Activated CD4-positive, alpha-beta T cell treated with anti-CD3 and anti-CD28 coated beads, Interleukin-2, amount 50 U/mL, for 16 hours (primary cell): ENCODE measurements around the gene SHMT2.

Experiments used
- DNase-seq: peaks from one replicate; pipeline ENCODE4 v3.0.0-alpha.2; 2020

The SHMT2 gene

DNA sequence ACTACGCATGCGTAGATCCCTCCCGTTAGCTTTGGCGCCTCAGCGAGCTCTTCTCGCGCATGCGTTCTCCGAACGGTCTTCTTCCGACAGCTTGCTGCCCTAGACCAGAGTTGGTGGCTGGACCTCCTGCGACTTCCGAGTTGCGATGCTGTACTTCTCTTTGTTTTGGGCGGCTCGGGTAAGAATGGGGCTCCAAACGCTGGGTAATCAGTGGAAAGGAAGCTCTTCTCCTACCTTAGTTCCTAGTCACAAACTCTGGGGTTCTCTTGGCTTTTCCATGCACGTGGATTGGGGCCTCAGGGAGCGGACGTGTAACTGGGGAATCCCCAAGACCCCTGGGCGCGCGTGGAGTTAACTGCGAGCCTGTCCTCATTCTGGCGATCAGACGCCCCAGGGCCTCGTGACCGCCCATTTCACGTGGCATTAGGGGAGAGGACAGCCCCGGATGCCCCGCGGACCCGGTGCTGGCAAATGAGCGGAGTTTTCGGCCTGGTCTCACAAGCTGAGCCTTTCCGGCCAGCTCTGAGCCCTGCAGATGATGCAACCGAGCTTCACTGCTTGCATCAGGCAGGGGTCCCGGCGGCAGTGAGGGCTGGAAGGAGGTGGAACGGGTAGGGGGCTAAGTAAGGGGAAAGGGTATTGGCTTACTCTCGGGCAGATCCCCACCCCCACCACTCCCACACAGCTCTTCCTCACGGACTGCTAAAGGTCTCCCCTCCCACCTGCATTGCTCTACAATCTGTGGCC is at the start of gene SHMT2:
TSS of gene SHMT2 (plus strand) at position 78 of the 747 bp plus-strand sequence. CDS start at position 146, 68 bp downstream.
- DNase-seq: peak; percentile 97

DNA sequence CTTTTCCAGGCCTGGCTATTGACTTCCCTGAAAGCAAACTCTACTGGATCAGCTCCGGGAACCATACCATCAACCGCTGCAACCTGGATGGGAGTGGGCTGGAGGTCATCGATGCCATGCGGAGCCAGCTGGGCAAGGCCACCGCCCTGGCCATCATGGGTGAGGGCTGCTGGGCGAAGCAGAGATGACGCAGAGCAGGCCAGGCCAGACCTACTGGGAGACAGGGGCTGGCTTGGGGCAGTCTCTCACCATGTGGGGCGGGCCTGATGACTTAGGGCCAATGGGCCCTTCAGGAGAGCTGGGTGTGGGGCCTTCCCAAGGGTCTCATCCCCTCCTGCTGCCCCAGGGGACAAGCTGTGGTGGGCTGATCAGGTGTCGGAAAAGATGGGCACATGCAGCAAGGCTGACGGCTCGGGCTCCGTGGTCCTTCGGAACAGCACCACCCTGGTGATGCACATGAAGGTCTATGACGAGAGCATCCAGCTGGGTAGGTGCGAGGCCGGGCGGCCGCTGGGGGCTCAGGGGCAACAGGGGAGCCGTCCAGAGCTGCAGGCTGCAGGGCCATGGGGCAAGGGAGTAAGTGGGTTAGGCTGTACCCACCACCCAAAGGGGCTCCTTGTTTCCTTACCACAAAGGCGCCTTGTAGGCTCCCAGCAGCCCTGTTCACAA is 49.1 kb upstream of the SHMT2 start:
- DNase-seq: no peak

DNA sequence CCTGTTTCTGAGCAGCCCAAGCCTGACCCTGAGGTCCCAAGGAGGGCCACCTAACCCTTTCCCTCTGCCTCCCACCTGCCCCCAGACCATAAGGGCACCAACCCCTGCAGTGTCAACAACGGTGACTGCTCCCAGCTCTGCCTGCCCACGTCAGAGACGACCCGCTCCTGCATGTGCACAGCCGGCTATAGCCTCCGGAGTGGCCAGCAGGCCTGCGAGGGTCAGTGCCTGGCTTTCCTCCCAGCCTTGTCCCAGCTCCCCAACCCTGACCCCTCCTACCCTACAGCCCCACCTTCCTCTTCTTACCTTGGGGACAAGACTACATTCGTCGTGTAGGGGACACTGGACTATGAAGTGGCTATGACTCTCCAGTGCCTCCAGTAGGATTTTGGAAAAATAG is 48.4 kb upstream of the SHMT2 start:
- no peak for DNase-seq

DNA sequence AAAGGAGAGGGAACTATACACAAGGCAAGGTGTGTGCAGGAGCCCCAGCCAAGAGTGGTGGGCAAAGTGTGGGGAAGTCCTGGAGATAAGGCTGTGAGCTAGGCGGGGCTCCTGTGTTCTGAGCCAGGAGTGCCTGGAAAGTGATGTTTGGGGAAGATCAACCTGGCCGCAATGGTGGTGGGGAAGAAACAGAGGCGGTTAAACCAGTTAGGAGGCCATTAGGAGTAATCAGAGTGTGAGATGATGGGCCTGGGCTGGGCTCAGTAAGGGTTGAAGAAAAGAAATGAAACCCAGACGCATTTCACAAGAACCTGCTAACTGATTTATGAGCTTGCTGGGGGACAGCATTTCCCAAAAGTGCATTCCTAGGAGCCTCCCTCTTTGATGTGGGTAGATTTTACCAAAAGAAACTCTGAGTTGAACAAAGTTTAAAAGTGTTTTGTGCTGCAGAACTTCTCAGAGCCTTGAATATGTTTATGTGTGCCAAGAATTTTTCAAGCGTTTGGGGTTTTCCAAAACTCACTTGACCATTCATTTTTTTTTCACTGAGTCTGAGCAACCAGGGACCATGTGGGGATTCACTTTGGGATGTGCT is 47.9 kb upstream of the SHMT2 start:
- DNase-seq: no peak

DNA sequence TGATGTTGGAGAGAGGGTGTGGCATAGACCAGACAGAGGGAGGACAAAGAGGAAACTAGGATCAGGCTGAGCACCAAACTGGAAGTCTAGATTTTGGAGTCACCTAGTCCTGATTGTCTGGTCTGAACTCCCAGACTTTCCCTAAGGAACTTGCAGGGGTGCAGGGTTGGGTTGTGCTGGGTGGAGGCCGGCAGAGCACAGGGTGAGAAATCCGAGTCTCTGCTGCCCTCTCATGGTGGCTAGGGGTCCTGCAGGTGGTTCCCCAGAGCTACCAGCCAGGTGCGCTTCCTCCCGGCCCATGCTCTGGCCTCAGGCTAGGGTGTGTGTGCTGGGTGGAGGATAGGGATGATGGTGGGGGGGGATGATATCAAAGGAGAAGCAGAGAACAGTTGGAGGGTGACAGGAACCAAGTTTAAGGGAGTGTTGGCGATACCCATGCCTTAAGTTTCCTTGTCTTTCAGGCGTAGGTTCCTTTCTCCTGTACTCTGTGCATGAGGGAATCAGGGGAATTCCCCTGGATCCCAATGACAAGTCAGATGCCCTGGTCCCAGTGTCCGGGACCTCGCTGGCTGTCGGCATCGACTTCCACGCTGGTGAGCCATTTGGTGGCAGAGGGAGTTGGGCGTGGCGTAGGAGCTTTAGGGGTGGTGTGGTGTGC is 46.5 kb upstream of the SHMT2 start:
- peak; percentile 81 for DNase-seq

DNA sequence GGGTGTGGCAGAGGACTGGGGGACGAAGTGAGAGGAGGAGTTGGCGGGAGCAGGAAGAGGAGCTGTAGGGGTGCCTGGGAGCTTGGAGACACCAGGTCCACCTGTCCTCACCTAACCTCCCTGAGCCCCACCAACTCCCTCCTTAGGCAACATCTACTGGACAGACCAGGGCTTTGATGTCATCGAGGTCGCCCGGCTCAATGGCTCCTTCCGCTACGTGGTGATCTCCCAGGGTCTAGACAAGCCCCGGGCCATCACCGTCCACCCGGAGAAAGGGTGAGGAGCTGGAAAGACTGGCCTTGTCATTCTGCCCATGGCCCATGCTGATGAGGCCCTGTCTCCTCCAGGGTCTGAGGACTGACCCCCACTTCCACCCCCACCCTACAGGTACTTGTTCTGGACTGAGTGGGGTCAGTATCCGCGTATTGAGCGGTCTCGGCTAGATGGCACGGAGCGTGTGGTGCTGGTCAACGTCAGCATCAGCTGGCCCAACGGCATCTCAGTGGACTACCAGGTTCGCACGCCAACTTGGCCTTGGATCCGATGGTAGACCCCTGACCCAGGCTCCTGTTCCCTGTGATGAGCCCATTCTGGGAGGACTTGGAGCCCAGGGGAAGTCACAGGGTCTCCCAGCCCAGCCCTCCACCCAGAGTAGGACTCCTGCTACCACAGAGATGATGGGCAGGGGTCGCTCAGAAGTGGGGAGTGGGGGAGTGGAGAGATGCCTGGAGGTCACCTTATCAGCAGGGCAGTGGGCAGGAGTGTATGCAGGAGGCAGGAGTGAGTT is 45.4 kb upstream of the SHMT2 start:
- DNase-seq: no peak

DNA sequence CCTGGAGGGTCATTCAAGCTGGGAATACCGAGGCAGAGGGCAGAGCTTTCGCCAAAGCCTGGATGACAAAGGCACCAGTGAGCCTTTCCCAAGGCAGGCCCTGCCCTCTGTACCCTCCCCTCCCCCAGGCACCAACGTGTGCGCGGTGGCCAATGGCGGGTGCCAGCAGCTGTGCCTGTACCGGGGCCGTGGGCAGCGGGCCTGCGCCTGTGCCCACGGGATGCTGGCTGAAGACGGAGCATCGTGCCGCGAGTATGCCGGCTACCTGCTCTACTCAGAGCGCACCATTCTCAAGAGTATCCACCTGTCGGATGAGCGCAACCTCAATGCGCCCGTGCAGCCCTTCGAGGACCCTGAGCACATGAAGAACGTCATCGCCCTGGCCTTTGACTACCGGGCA is 44.1 kb upstream of the SHMT2 start:
- DNase-seq: no peak

DNA sequence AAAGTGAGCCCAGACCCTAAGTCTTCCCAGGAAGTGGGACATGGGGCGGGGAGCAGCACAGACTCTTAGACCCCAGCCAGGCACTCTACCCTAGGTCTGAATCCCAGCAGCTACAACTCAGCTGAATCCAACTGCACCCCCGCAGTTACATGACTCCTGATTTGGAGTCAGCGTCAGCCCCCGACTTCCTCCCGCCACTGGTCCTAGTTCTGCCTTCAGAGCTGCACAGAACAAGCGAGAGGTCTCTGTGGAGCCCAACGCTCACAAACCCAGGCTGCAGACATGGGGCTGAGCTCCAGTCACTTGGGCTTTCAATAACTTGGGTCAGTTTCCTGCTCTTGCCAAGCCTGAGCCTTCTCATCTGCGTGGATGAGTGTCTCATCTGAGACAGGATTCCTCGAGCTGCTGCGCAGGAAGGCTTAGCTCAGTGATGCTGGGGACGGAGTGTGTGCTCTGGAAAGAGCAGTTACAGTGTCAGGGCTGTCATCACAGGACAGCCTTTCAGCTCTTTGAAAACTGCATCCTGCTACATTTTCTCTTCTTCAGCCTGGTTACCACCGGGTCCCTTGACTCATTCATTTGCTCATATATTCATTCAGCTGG is 43.5 kb upstream of the SHMT2 start:
- no peak for DNase-seq

DNA sequence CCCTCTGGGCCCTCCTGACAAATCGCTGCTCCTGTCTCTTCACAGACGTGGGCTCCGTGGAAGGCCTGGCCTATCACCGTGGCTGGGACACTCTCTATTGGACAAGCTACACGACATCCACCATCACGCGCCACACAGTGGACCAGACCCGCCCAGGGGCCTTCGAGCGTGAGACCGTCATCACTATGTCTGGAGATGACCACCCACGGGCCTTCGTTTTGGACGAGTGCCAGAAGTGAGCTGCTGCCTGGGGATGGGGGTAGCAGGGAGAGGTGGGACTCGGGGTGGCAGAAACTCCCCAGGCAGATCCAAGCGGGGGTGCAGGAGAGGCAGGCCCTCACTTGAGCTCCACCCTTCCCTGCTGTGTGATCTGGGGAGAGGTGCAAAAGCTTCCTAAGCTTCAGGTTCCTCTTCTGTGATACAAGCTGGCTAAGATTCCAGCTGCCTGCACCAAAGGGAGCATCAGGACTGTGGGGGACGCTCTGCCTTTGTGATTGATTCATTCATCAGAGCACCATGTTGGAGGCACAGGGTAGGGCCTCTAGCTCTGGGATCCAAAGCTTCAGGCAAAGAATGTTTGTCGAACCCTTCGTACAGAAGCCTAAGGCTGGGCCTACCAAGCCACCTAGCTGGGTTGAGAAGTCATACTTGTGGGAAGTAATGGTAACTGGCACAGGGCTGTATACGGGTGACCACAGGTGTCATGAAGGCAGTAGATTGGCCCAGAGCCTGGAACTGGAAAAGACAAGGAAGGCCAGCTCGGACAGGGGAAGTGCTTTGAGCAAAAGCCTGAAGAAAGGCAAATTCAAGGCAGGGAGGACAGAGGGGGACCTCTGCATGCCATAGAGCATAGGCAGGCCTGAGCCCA is 42.1 kb upstream of the SHMT2 start:
- DNase-seq: no peak

DNA sequence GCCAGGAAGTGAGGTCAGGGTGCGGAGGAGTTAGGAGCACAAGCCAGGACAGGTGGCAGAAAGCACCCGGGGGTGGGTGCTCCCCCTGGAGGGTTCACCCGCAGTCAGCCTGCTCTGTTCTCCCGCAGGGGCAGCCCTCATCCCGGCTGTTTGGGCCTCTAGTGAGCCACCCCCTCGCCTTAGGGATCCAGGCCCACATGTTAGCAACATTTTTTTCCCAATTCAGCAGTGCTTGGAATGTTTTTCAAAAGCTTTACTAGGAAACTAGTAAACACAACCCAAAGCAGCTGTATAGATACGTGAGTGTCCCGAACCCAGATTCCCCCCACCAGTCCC is 41.5 kb upstream of the SHMT2 start:
- no peak for DNase-seq

DNA sequence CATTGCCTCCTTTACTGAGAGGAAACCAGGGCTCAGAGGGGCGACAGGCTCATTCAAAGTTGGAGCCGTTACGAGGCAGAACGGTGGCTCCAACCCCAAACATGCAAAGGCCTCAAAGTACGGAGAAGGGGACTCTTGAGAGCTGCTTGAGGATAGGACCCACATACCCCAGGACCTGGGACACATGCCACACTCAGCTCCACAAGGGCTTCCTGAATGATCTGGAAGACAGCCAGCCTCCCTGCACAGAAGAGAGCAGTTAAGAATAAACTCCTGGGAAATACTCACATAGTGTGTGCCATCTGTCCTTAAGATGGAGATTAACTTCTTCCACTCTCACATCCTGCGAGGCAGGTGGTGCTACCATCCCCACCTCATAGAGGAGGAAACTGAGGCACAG is 39.5 kb upstream of the SHMT2 start:
- DNase-seq: no peak

DNA sequence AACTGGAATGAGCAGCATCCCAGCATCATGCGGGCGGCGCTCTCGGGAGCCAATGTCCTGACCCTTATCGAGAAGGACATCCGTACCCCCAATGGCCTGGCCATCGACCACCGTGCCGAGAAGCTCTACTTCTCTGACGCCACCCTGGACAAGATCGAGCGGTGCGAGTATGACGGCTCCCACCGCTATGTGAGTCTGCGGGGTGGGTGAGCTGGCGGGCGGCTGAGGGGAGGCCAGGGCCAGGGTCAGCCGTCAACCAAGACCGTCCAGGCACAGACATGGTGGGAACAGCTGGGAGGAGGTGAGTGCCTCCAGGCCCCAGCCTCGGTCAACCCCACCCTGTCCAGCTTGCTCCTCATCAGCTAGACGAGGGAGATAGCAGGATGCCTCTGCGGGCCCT is 38.7 kb upstream of the SHMT2 start:
- DNase-seq: no peak

DNA sequence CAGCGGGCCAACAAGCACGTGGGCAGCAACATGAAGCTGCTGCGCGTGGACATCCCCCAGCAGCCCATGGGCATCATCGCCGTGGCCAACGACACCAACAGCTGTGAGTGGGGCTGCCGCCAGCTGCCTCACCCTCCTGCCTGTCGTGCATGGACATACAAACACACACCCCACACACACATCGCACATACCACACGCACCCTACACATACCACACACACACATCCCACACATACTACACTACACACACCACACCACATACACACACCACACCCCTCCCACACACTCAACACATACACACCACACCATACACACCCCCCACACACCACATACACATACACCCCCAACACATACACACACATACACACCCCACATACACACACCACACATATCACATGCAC is 38.1 kb upstream of the SHMT2 start:
- DNase-seq: no peak

DNA sequence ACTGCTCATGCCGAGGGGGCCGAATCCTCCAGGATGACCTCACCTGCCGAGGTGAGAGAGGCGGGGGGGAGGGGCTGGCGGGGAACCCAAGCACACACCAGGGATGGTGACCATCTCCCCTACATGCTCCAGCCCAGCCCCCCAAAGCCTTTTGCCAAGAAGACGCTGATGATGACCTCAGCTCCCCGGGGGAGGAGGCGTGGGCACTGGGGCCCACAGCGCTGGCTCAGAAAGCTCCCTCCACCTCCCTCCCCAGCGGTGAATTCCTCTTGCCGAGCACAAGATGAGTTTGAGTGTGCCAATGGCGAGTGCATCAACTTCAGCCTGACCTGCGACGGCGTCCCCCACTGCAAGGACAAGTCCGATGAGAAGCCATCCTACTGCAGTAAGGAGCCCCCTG is 36.6 kb upstream of the SHMT2 start:
- no peak for DNase-seq

DNA sequence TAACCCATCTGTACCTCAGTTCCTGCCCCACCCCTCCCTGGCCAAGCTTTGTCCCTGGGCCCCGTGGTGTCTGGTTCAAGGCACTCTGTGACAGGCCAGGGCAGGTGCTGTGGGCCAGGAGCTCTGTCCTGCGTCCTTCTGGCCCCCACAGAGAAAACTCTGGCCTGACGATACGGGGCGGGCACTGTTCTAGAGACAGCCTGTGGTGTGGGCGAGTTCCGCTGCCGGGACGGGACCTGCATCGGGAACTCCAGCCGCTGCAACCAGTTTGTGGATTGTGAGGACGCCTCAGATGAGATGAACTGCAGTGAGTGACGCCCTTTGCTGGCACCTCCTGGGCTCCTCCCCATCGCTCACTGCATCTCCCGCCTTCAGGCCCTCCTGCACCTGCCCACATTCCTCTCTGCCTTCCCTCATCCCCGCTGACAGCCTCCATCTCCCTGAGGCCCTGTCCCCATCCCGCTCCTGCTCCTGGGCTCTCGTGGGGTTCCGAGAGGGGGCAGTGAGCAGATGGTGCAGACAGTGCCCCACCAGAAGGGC is 35.7 kb upstream of the SHMT2 start:
- no peak for DNase-seq

DNA sequence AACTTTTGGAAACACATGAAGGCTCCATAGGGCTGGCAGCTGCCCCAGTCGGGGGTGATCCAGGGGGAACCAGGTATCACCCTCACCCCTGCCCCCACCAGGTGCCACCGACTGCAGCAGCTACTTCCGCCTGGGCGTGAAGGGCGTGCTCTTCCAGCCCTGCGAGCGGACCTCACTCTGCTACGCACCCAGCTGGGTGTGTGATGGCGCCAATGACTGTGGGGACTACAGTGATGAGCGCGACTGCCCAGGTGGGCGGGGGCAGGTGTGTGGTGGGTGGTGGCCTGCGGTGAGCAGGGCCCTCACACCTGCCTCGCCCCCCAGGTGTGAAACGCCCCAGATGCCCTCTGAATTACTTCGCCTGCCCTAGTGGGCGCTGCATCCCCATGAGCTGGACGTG is 35.3 kb upstream of the SHMT2 start:
- DNase-seq: no peak

DNA sequence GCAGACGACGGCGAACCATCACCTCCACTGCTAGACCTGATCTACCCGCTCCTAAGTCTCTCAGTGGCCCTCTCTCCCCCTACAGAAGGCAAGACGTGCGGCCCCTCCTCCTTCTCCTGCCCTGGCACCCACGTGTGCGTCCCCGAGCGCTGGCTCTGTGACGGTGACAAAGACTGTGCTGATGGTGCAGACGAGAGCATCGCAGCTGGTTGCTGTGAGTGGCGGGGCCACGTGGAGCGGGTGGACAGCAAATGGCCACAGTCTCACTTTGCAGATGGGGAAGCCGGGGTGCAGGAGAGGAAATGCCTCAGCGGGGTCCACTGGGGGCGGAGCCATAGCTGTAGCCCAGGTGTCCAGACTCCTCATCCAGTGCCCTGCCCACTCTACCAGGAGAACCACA is 34.3 kb upstream of the SHMT2 start:
- DNase-seq: no peak

DNA sequence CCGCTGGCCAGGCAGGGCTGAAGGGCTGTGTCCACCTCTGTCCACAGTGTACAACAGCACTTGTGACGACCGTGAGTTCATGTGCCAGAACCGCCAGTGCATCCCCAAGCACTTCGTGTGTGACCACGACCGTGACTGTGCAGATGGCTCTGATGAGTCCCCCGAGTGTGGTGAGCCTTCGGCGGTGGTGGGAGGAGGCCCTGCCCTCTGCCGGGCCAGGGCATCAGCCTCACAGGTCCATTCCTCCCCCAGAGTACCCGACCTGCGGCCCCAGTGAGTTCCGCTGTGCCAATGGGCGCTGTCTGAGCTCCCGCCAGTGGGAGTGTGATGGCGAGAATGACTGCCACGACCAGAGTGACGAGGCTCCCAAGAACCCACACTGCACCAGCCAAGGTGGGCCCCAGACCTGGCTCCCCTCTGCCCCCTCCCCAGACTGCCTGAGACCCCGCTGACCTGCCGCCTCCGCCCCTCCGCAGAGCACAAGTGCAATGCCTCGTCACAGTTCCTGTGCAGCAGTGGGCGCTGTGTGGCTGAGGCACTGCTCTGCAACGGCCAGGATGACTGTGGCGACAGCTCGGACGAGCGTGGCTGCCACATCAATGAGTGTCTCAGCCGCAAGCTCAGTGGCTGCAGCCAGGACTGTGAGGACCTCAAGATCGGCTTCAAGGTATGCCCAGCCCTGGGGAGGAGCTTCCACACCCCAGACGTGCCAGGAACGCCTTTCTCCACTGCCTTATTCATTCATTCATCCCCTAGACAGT is 33.7 kb upstream of the SHMT2 start:
- no peak for DNase-seq

DNA sequence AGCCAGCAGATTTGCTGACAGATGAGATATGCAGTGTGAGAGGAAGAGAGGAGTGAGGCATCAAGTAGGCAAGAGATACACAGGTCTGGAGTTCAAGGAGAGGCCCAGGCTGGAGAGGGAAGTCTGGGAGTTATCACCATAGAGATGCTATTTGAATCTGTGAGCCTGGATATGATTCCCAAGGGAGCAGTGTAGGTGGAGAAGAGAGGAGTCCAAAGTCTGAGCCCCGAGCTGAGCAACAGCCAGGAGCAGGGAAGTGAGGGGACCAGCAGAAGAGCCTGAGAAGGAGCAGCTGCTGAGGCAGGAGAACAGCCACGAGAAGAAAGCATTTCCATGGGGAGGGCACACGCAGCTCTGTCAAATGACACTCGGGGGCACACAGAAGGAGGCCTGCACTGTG is 33.1 kb upstream of the SHMT2 start:
- no peak for DNase-seq

DNA sequence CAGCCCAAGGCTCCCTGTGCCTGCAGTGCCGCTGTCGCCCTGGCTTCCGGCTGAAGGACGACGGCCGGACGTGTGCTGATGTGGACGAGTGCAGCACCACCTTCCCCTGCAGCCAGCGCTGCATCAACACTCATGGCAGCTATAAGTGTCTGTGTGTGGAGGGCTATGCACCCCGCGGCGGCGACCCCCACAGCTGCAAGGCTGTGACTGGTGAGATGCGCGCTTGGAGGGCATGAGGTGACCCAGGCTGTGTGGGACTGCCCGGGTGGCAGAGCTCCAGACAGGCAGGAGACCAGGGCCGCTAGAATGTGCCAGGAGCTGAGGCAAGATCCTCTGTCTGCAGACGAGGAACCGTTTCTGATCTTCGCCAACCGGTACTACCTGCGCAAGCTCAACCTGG is 32.6 kb upstream of the SHMT2 start:
- DNase-seq: no peak

DNA sequence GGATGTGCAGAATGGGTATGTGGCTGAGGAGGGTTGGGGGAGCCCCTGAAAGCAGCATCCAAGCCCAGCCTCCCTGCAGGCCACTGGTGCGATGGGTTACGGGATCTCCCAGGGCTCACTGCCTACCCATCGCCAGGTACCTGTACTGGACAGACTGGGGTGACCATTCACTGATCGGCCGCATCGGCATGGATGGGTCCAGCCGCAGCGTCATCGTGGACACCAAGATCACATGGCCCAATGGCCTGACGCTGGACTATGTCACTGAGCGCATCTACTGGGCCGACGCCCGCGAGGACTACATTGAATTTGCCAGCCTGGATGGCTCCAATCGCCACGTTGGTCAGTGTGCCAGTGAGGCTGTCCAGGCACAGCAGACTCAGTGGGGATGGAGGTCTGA is 31.2 kb upstream of the SHMT2 start:
- DNase-seq: no peak
